OCI-LY3 (cell line): Measurements from ENCODE around the gene RPS6KA6.

Experiments used
- EZH2phosphoT487 ChIP-seq: fragments of 200-600 bp; shearing (Covaris generic); IDR thresholded peaks from 2 replicates; pipeline ENCODE4 v1.6.1; 2018; ENCODE audit warnings: antibody characterized with exemption, mixed run types, low read depth
- TF ChIP-seq, protein P1 (sequence below): fragments of 200-600, 300-600 bp; sonication (generic); IDR thresholded peaks from 2 replicates; pipeline ENCODE4 v1.5.1; 2014; ENCODE audit warnings: antibody characterized with exemption, low read length, low read depth

DNA sequence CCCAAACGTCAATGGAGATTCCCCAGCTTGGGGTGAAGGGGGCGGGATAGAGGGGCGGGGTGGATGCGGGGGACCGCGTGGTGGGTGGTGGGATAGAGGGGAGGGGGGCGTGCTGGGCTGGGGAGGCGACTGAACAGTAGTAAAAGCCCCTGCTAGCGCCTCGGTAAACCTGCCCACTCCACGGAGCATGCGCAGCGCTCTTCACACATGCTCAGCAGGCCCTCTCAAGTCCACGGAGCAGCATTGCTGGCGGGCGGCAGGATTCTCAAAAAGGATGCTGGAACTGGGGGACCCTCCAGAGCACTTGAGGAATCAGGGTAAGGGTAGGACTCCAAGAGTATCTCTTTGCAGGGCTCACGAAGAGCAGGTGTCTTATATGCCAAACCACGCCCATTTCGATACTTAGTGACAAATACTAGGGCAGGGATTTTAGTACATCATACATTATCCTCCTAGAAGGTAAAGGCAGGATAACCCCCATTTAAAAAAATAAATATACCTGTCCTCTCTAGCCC, 378 bp upstream of the RPS6KA6 start:
- TF ChIP-seq, protein P1, sequence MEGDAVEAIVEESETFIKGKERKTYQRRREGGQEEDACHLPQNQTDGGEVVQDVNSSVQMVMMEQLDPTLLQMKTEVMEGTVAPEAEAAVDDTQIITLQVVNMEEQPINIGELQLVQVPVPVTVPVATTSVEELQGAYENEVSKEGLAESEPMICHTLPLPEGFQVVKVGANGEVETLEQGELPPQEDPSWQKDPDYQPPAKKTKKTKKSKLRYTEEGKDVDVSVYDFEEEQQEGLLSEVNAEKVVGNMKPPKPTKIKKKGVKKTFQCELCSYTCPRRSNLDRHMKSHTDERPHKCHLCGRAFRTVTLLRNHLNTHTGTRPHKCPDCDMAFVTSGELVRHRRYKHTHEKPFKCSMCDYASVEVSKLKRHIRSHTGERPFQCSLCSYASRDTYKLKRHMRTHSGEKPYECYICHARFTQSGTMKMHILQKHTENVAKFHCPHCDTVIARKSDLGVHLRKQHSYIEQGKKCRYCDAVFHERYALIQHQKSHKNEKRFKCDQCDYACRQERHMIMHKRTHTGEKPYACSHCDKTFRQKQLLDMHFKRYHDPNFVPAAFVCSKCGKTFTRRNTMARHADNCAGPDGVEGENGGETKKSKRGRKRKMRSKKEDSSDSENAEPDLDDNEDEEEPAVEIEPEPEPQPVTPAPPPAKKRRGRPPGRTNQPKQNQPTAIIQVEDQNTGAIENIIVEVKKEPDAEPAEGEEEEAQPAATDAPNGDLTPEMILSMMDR = no peak
- no peak for TF ChIP-seq EZH2phosphoT487
